ENCODE measurements around the gene DND1.
"Not testable (repeated sequence)": the region's sequence is repeated elsewhere in the genome, so short reads cannot be mapped to it uniquely, and the experiment has no call there.

The DND1 gene

DNA sequence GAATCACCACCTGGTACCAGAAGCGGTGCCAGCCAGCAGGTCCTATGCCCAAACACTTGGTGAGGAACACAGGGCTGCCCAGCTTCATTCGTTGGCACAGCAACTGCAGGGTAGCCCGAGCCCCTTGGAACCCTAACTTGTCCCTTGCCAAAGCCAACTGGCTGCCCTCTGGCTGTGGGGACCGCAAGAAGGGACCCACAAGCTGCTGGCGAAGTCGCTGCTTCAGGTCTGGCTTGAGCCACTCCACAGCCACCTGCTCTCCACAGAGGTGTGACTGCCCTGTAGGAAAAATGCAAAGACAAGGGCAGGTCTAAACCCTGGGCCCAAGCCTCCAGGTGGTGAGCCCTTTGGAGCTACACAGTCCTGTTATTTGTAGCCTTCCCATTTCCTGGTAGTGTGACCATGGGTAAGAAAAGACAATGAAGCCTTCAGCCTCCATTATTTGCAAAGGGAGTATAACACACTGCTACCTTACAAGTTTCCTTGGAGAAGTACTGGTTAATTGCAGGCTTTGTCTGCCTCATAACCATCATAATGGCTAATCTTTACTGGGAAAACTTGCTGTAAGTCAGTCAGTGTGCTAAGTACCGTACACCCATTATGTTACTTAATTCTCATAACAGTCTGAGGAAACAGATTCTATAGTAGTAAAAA lies 1.8 kb downstream of the DND1 start:
- DNase-seq: no peak

DNA sequence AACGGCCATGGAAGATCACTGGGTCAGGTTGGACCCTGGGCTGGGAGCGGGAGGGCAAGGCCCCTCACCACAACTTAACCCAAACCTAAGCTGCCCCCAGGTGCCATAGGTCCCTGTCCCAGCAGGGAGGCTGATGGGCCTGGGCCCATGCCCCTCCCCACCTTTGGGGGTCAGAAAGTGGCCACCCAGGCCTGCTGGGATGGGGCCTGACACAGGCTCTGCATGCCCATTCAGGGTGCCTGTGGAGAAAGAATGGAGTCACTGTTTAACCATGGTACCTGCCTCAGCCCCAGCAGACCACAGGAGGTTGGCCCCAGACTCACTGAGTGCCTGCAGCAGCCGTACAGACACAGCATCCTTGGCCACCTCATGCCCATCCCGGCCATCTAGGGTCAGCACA lies 2.3 kb downstream of the DND1 start:
- not testable (repeated sequence) for DNase-seq

DNA sequence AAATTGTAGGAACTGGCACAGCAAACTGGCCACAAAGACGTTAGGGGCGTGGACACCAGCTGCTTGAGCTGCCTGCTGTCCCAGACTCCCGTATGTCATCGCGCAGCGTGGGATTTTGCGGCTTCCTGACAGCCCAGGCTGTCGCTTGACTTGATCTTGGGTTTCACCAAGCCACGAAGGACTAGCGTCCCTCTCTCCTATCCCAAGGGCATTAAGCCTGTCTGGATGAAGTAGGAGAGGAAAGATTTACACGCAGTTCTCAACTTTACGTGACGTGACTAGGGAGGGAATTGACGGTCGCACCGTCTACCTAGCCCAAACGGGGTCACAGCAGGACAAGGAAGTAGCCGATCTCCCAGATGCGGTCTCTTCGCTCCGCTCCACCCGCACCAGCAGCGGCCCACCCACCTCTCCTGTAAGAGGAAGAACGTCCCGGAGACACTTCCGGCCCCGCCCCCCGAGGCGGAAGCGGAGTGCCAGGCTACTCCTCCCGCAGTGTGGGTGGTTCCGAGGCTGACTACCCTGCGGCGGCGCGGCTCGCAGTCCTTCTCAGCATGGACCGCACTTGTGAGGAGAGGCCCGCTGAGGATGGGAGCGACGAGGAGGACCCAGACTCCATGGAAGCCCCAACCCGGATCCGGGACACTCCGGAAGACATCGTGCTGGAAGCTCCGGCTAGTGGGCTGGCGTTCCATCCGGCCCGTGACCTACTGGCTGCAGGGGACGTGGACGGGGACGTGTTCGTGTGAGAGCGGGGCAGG lies 8.8 kb downstream of the DND1 start, which contains the start of gene WDR55:
TSS of gene WDR55 (plus strand) at position 546 of the 761 bp plus-strand sequence. CDS start at position 555, 9 bp downstream.
- peak; percentile 93 for DNase-seq

DNA sequence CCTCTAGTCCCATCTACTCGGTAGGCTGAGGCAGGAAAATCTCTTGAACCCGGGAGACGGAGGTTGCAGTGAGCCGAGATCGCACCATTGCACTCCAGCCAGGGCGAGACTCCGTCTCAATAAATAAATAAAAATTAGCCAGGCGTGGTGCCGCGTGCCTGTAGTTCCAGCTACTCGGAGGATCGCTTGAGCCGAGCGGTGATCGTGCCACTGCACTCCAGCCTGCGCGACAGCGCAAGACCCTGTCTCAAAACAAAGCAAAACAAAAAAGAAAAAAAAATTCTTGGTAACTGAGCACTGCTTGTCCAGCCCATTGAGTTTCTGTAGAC lies 9.4 kb downstream of the DND1 start:
- no peak for DNase-seq

DNA sequence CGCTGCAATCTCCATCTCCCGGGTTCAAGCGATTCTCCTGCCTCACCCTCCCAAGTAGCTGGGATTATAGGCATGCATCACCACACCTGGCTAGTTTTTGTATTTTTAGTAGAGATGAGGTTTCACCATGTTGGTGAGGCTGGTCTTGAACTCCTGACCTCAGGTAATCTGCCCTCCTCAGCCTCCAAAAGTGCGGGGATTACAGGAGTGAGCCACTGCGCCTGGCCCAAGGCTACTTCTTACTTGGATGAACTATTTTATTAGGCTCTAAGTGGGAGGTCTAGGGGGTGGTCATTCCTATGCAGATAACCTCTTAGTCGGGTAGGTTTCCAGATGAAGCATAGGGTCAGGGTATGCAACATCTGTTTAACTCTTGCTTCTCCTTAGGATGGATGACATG lies 13.0 kb downstream of the DND1 start:
- DNase-seq: not testable (repeated sequence)

DNA sequence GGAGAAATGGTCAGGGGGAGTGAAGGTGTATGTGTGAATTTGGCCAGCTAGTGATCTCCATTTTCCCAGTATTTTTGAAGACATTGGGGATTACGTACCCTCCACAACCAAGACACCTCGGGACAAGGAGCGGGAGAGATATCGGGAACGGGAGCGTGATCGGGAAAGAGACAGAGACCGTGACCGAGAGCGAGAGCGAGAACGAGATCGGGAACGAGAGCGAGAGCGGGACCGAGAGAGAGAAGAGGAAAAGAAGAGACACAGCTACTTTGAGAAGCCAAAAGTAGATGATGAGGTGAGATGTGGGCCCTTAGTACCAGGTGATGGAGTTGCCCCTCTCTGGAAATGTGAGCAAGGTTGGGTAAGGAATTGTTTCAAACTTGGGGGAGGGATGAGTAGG lies 14.5 kb downstream of the DND1 start:
- DNase-seq: no peak

DNA sequence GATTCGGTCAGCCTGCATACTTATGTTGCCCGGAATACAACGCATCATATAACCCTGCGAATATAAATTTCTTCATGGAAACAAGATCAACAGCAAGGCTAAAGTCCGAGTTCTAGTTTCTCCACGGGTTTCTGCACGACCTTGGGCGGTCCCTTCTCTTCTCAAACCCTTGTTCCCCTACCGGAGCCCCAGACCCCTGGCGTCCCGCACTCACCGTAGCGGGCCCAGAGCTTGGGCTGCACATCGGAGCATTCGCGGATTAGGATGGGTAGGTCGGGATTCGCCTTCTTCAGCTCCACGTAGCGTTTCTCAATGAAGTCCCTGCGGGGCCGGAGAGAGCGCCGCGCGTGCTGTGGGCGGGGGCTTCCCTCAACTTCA lies 26.3 kb downstream of the DND1 start:
- no peak for DNase-seq

DNA sequence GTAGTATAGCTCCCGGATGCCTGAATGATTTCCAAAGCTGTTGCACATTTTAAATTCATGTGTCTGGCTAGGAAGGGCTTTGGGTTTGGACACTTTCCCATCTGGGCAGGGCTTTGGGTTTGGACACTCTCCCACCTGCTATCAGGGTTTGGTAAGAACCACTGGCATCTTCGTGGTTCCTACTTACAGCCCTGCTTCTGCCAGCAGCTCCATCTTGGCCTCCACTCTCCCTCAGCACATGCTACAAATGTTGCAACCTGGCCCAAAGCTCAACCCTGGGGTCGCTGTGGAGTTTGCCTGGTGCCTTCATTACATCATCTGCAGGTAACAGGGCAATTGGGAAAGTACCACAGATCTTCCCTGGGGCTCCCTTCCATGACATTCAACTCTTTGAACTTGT lies 30.7 kb downstream of the DND1 start:
- DNase-seq: no peak

DNA sequence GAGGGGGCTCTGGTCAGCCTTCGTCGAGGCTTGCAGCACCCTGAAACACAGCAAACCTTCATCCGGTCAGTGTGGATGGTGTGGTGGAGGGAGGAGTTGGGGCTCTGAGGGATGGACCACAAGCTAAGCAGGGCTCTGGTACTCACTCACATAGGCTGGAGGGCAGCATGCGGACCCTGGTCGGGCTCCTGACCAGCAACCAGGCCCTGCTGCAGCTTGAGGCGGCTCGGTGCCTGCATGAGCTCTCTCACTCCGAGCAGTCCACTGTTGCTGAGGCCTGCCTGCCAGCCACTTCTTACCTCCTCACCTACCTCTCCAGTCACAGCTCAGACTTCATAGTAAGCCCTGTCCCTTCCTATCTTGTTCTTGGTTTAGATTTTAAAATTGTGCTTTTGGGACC lies 31.7 kb downstream of the DND1 start:
- DNase-seq: no peak

DNA sequence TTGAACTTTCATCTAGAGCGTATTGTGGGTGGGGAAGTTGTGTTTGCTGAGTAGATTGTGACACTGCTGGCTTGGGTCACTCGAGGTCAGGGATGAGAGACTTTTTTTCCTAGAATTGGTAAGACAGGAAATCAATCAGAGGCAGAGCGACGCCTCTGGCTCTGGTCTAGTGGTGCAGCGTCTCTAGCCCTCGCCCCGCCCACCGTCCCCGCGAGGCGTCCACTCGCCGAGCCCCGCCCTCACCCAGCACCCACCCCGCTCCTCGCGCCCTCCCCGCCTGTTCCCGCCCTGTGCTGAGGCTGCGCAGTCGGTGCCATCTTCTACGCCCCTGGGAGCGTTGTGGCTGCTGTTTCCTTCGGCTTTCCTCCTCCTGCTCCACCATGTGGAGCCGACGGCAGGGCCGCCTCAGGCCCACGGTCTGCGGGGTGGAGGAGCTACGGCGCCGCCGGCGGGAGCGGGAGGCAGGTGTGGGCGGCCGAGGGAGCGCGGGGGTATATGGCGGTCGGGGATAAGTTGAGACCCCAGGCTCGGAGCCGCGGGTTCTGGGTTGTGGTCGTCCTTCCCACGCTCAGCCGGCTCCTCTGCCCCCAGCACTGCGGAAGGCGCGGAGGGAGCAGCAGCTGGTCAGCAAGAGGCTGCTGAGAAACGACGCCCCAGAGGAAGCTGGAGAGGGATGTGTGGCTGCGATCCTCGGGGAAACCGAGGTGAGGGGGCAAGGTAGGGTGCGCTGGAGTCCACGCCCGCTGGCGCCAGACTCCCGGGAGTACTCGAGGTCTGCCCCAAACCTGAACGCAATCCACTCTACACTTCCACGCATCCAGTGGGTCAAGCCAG lies 34.0 kb downstream of the DND1 start, which contains the start of gene TMCO6:
TSS of gene TMCO6 (plus strand) at position 304 of the 834 bp plus-strand sequence. CDS start at position 381, 77 bp downstream.
- peak; percentile 95 for DNase-seq

DNA sequence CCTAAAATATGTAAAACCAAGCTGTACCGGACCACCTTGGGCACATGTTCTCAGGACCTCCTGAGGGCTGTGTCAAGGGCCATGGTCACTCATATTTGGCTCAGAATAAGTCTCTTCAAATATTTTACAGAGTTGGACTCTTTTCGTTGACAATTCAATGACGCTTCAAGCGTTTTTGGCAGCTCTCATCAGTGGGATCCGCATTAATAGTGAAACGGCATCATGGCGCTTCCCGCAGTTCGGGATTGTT lies 34.6 kb downstream of the DND1 start:
- not testable (repeated sequence) for DNase-seq

DNA sequence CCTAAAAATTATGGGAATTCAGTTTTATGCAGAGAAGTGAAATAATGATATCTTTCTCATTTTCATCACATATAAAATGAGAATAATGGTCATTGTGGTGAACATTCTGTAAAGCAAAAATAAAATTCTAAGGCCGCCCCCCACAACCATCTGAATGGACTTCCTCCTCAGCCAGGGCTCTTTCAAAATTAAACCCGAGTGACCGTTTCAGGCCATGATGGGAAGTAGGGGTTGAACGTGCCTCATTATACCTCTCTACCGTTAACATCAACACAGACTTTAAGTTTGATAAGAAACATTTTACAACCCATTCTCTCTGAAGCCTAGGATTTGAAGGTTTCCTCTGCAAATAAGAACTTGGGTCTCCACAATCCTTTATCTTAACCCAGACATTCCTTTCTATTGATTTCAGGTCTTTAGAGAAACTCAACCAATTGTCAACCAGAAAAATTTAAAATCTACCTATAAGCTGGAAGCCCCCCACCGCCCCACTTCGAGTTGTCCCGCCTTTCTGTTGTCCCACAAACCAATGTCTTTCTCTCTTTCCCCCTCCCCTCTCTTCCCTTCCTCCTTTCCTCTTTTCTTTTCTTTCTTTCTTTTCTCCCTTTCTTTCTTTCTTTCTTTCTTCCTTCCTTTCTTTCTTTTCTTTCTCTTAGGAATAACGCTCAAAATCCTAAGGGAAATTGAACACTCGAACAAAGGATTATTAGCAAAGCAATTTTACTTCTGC lies 35.8 kb downstream of the DND1 start:
- no peak for DNase-seq

DNA sequence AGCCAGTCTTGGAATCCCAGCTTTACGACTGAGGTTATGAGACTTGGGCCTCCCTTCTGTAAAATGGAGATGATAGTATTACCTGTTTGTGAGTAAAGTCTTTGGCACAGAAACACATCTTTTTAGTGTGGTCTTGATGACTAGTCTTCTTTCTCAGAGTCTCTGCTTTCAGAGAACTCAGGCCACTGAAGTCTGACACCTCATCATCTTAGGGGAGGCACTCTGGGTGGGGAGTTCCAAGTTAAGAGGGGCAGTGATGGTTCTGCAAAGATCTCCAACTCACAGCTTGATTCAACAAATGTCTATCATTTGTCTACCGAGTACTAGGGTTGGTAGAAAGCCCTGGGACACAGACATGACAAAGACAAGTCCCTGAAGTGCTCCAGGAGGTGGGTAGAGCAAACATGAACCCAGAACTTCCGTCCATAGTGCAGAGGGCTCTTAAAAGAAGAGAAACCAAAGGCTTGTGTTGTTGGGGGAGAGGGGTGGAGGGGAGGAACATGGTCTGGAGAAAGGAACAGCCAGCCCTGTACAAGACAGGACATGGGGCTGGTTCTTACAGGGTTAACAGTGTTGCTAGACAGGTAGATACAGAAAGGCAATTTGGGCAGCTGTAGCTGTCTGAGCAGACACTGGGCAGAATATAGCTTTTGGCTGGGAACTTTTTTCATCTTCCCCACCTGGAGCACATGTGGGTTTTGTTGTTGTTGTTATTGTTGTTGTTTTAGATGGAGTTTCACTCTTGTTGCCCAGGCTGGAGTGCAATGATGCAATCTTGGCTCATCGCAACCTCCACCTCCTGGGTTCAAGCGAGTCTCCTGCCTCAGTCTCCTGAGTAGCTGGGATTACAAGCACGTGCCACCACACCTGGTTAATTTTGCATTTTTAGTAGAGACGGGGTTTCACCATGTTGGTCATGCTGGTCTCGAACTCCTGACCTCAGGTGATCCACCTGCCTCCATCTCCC lies 37.8 kb downstream of the DND1 start:
- peak; percentile 8 for DNase-seq

DNA sequence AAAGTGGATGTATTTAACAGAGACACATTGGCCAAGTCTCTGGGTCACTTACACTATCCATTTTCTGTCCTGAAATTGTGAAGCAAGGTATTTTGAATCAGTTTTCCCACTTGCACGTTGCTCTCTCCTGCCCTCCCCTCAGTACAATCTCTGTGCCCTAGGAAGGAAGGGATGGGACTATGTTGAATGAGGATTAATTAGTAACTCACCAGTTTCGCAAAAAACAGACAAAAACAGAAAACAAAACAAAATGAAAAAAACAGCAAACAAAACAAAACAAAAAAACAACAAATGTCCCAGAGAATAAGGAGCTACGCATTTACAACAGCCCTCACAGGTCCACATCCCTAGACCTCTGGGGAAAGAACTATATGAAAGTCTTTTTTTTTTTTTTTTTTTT lies 39.3 kb downstream of the DND1 start:
- DNase-seq: no peak

DNA sequence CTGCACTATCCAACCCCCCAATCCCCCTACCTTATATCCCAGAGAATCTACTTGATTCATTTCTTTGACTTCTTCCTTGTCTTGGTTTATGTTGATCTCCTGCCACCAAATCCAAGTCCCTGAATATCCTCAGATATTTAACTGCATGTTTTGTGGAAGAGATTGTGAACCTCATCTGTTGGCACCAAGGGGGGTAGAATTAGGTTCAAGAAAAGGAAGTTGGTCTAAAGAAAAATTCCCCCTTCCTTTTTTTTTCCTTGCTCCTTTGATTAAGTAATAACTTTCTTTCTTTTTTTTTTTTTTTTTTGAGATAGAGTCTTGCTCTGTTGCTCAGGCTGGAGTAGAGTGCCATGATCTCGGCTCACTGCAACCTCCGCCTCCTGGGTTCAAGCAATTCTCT lies 39.9 kb downstream of the DND1 start:
- DNase-seq: no peak

DNA sequence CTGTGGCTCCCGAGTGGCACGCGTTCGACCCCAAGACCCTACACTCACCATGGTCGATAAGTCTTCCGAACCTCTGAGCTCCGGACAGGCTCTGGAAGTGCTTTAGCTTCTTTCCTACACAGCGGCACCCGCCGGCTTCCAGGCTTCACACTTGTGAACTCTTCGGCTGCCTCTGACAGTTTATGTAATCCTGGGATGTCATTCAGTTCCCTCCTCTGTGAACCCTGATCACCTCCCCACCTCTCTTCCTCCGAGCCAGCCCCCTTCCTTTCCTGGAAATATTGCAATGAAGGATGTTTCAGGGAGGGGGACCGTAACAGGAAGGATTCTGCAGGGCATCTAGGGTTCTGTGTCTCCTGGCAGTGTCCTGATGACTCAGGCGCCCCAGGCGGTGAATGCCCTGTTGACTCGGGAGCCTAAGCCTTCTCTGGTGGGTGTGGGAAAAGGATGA lies 40.3 kb downstream of the DND1 start, which contains the start of gene CD14:
TSS of gene CD14 (minus strand) at position 155 of the 451 bp plus-strand sequence. CDS start at position 51, 104 bp downstream.
- no peak for DNase-seq

DNA sequence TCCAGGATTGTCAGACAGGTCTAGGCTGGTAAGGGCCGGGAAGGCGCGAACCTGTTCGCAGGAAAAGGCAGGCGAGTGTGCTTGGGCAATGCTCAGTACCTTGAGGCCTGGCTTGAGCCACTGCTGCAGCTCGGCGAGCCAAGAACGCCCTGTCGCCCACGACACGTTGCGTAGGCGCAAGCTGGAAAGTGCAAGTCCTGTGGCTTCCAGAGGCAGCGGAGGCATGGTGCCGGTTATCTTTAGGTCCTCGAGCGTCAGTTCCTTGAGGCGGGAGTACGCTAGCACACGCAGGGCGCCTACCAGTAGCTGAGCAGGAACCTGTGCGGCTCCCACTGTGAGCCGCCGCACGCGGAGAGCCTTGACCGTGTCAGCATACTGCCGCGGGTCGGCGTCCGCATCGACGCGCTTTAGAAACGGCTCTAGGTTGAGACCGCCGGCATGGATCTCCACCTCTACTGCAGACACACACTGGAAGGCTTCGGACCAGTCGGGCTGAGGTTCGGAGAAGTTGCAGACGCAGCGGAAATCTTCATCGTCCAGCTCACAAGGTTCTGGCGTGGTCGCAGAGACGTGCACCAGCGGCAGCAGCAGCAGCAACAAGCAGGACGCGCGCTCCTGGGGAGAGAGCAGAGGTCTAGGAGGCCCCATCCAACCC lies 40.9 kb downstream of the DND1 start:
- peak; percentile 22 for DNase-seq

DNA sequence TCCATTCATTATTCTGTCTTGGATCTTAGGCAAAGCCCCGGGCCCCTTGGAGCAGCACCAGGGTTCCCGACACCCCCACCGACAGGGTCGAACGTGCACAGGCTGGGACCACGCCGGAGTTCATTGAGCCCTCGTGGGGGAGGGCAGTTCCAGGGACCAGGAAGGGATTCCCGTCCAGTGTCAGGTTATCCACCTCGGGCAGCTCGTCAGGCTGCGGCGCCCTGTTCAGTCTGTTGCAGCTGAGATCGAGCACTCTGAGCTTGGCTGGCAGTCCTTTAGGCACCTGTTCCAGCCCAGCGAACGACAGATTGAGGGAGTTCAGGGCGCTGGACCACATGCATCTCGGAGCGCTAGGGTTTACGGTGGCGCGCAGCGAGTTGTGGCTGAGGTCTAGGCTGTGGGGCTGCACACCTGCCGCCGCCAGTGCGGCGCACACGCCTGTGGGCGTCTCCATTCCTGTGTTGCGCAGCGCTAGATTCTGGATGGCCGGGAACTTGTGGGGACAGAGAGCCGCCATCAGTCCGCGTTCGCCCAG lies 41.5 kb downstream of the DND1 start:
- peak; percentile 18 for DNase-seq

DNA sequence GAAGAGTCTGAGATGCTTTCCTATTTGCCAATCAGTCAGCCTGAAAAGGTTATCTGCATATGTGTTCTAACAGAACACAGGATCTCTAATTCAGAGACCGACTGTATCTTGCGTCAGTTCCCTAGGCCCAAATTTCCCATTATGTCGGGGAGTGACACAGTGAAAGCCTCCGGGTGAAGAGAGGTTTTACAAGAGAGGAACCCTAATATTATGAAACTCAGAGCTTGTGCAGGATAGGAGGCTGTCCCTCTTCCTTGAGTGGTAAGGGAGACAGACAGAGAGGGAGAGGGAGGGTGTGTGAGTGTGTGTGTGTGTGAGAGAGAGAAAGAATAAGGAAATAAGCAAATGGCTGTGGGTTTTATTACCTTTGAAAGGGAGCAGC lies 42.3 kb downstream of the DND1 start:
- peak; percentile 11 for DNase-seq

DNA sequence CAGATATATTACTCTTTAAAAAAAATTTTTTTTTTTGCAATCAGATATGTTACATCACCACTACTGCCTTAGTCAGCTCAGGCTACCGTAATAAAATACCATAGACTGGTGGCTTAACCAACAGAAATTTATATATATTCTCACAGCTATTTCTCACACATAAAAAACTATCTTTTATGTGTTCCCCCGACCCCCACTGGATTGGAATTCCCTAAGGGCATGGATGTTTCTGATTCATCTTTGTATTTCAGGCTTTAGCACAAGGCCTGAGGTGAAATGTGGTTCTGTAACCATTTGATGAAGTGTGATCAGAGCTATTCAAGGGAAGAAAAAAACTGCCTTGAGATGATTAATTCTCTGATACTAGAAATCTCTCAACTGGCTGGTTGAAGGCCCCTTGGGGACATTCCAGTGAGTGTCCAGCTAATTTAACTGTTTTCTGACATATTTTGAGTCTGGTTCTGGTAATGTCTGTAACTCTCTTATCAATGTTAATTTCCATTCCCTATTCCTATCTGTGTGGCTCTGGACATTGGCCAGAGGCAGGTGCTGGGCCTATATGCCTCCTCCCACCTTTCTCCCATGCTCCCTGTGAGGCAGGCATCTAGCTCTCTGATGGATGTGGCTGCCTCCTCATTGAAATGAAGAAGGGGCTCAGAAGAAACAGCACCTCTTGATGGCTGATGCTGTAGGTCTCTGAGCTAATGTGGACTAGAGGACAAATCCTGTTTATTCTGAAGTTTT lies 42.9 kb downstream of the DND1 start:
- no peak for DNase-seq
